ENCODE results near the gene CCT8.
"Not testable (repeated sequence)": the region's sequence is repeated elsewhere in the genome, so short reads cannot be mapped to it uniquely, and the experiment has no call there.

CCT8 gene

GRCh38 chr21:29077651-29078090 is 4.2 kb upstream of the CCT8 start:
- ATAC-seq = no peak
- TF ChIP-seq ZC3H10 (CRISPR knock-in tag; IDR thresholded peaks at IDR 0.05) (no peak), ARNTL (CRISPR knock-in tag; IDR thresholded peaks at IDR 0.05; ENCODE audit: borderline replicate concordance, low read depth) (no peak), TCF4 (CRISPR knock-in tag; IDR thresholded peaks at IDR 0.05; ENCODE audit: borderline replicate concordance) (no peak), CSRNP3 (CRISPR knock-in tag; IDR thresholded peaks at IDR 0.05) (no peak), GLIS3 (CRISPR knock-in tag; IDR thresholded peaks at IDR 0.05) (no peak), ISL1 (CRISPR knock-in tag; IDR thresholded peaks at IDR 0.05) (no peak), ZNF8 (CRISPR knock-in tag; IDR thresholded peaks at IDR 0.05) (no peak), CREB5 (CRISPR knock-in tag; IDR thresholded peaks at IDR 0.05; ENCODE audit: low read depth) (no peak), ZFP30 (CRISPR knock-in tag; IDR thresholded peaks at IDR 0.05) (no peak), PATZ1 (CRISPR knock-in tag; IDR thresholded peaks at IDR 0.05; ENCODE audit: borderline replicate concordance) (no peak), SNAI2 (CRISPR knock-in tag; IDR thresholded peaks at IDR 0.05) (no peak), RARB (CRISPR knock-in tag; IDR thresholded peaks at IDR 0.05) (no peak), POU6F1 (CRISPR knock-in tag; IDR thresholded peaks at IDR 0.05; ENCODE audit: borderline replicate concordance, low read depth) (no peak), BACH2 (CRISPR knock-in tag; IDR thresholded peaks at IDR 0.05; ENCODE audit: borderline replicate concordance) (no peak), OSR1 (CRISPR knock-in tag; IDR thresholded peaks at IDR 0.05) (no peak), TOX (CRISPR knock-in tag; IDR thresholded peaks at IDR 0.05; ENCODE audit: borderline replicate concordance) (no peak), PPARA (CRISPR knock-in tag; IDR thresholded peaks at IDR 0.05; ENCODE audit: borderline replicate concordance) (no peak), ZNF70 (CRISPR knock-in tag; IDR thresholded peaks at IDR 0.05) (no peak), TSHZ2 (CRISPR knock-in tag; IDR thresholded peaks at IDR 0.05) (no peak), ZFP3 (CRISPR knock-in tag; IDR thresholded peaks at IDR 0.05) (no peak)

GRCh38 chr21:29076731-29077640 is 3.5 kb upstream of the CCT8 start:
- ATAC-seq = not testable (repeated sequence)
